PC-9 (cell line): ENCODE data around the gene SCLY. TPM values are rescaled to one million over a fixed set of nuclear protein-coding genes. Genes with fewer than 3 reads are reported as not detected.

ENCODE experiments used
- BruUV-seq: library from RNA; stranded (reverse); fragments of 400-500 nt; replicated peaks from 2 replicates; lab custom pipeline; 2021; lab: Mats Ljungman, UMichigan
- CTCF ChIA-PET: fragments of 300-600 bp; sonication (Branson Sonifier 250); formaldehyde crosslinking; loops from one replicate; lab custom pipeline; 2022; ENCODE audit warnings: antibody characterized with exemption; lab: Charles Lee
- POLR2A ChIA-PET: fragments of 300-600 bp; sonication (Branson Sonifier 250); formaldehyde crosslinking; loops from one replicate; lab custom pipeline; 2022; ENCODE audit warnings: antibody characterized with exemption; ENCODE audit not compliant: unreplicated experiment; lab: Charles Lee
- DNase-seq, 2 experiments: peaks; one replicate each; pipeline versions ENCODE4 v3.0.0 to v3.0.0-alpha.2; 2015 to 2022; ENCODE audit warnings: mixed read lengths in 1 of 2
- H2AFZ ChIP-seq: fragments of 200-600 bp; sonication (generic); 2 replicates; pipeline ENCODE4 v1.8.1; 2017; ENCODE audit warnings: antibody characterized with exemption
- H3F3A ChIP-seq: fragments of 200-600 bp; sonication (generic); 2 replicates; pipeline ENCODE4 v1.8.1; 2017; ENCODE audit warnings: antibody characterized with exemption, mild to moderate bottlenecking, low read depth; ENCODE audit not compliant: insufficient read depth
- H3K27ac ChIP-seq: fragments of 200-600 bp; sonication (generic); 2 replicates; pipeline ENCODE4 v1.6.1; 2016; ENCODE audit warnings: mixed run types
- H3K27me3 ChIP-seq: fragments of 200-600 bp; sonication (generic); 2 replicates; pipeline ENCODE4 v1.6.1; 2016; ENCODE audit warnings: low read depth, mixed run types; ENCODE audit not compliant: insufficient read depth
- H3K36me3 ChIP-seq: fragments of 200-600 bp; sonication (generic); 2 replicates; pipeline ENCODE4 v1.6.1; 2016; ENCODE audit warnings: low read depth, mixed run types
- H3K4me1 ChIP-seq: fragments of 200-600 bp; sonication (generic); replicated peaks from 2 replicates; pipeline ENCODE4 v1.6.1; 2016; ENCODE audit warnings: mixed run types; ENCODE audit not compliant: insufficient read depth
- H3K4me2 ChIP-seq: fragments of 200-600 bp; sonication (generic); 2 replicates; pipeline ENCODE4 v1.6.1; 2017; ENCODE audit warnings: mixed run types
- H3K4me3 ChIP-seq: fragments of 200-600 bp; sonication (generic); 2 replicates; pipeline ENCODE4 v1.6.1; 2016; ENCODE audit warnings: mixed run types
- H3K79me2 ChIP-seq: fragments of 200-600 bp; sonication (generic); 2 replicates; pipeline ENCODE4 v1.6.1; 2017; ENCODE audit warnings: low read depth, mixed run types
- H3K9me2 ChIP-seq: fragments of 200-600 bp; sonication (generic); 2 replicates; pipeline ENCODE4 v1.8.1; 2017; ENCODE audit warnings: mild to moderate bottlenecking; ENCODE audit not compliant: insufficient read depth
- H3K9me3 ChIP-seq: fragments of 200-600 bp; sonication (generic); 2 replicates; pipeline ENCODE4 v1.8.1; 2016; ENCODE audit warnings: low read depth; ENCODE audit not compliant: insufficient read depth
- H4K20me1 ChIP-seq: fragments of 200-600 bp; sonication (generic); 2 replicates; pipeline ENCODE4 v1.8.1; 2017; ENCODE audit not compliant: insufficient read depth
- CTCF ChIP-seq: fragments of 200-600 bp; sonication (generic); conservative IDR thresholded peaks from 2 replicates; pipeline ENCODE4 v1.6.1; 2017; ENCODE audit warnings: mixed run types, antibody characterized with exemption, mild to moderate bottlenecking, moderate library complexity
- EZH2 ChIP-seq: fragments of 200-600 bp; sonication (generic); IDR thresholded peaks from 2 replicates; pipeline ENCODE4 v1.8.0; 2017; ENCODE audit warnings: antibody characterized with exemption, low read depth
- intact Hi-C: fragments of 100-400 bp; cut with micrococcal nuclease; formaldehyde crosslinking; loops from one replicate; pipeline ENCODE4 v1.10.0; 2022; ENCODE audit not compliant: unreplicated experiment
- total RNA-seq: library from RNA; stranded (reverse); gene quantifications from 2 replicates; pipeline ENCODE4 v1.2.3, GENCODE V29; 2021

The SCLY gene
- total RNA-seq, 1 experiment from 2014 or later = 40.0 TPM

GRCh38 chr2:238023608-238024007, 37.2 kb upstream of the SCLY start:
- H3K27ac ChIP-seq = no peak overlapping the region
- peaks cover 5% of the 10 kb centered on the region; the same call in 1 of the 2 replicates for H3F3A ChIP-seq
- no peaks in the 10 kb centered on the region for H3K9me3 ChIP-seq
- H3K9me2 ChIP-seq = no peaks in the 10 kb centered on the region
- H3K4me2 ChIP-seq = no peak overlapping the region
- H4K20me1 ChIP-seq = peaks cover 3% of the 10 kb centered on the region; the same call in 1 of the 2 replicates
- 0 out of 2 replicates have a peak, but pooled peaks cover 5% of the 10 kb centered on the region for H3K36me3 ChIP-seq
- no peaks in the 10 kb centered on the region for H3K27me3 ChIP-seq
- no peak overlapping the region for H3K4me3 ChIP-seq
- no peaks in the 10 kb centered on the region for H3K4me1 ChIP-seq
- intact Hi-C loops = no loop called here
- BruUV-seq = no TSS peak
- ChIA-PET CTCF (no interaction called here), POLR2A (no interaction called here)
- peaks cover 4% of the 10 kb centered on the region; the same call in 1 of the 2 replicates for H3K79me2 ChIP-seq
- TF ChIP-seq CTCF (no peak), EZH2 (no peak)
- no peak overlapping the region for H2AFZ ChIP-seq
- no peak for DNase-seq

- Histone ChIP-seq H3K9me3 (no peaks in the 10 kb centered on the region), H3F3A (peaks cover 5% of the 10 kb centered on the region; the same call in 1 of the 2 replicates), H3K27me3 (no peaks in the 10 kb centered on the region), H3K36me3 (0 out of 2 replicates have a peak, but pooled peaks cover 5% of the 10 kb centered on the region), H4K20me1 (peaks cover 3% of the 10 kb centered on the region; the same call in 1 of the 2 replicates), H2AFZ (no peak overlapping the region), H3K4me1 (no peaks in the 10 kb centered on the region), H3K79me2 (peaks cover 4% of the 10 kb centered on the region; the same call in 1 of the 2 replicates), H3K4me3 (no peak overlapping the region), H3K9me2 (no peaks in the 10 kb centered on the region), H3K27ac (no peak overlapping the region), H3K4me2 (no peak overlapping the region)
- no peak for DNase-seq
- no TSS peak for BruUV-seq
- POLR2A ChIA-PET = no interaction called here
- TF ChIP-seq CTCF = no peak
- TF ChIP-seq EZH2 = no peak
- CTCF ChIA-PET = no interaction called here
- intact Hi-C loops = no loop called here
Observed at GRCh38 chr2:238024986-238025385, 35.8 kb upstream of the SCLY start.

- POLR2A ChIA-PET = interaction anchor here (0.7 kb wide), 1 partner anchor 41 kb away, joined by 5 read pairs; no protein-coding TSS in a partner anchor
- Histone ChIP-seq H4K20me1 (peaks cover 3% of the 10 kb centered on the region; the same call in 1 of the 2 replicates), H3F3A (peaks cover 5% of the 10 kb centered on the region; the same call in 1 of the 2 replicates), H2AFZ (no peak overlapping the region), H3K4me2 (no peak overlapping the region), H3K4me3 (no peak overlapping the region), H3K36me3 (0 out of 2 replicates have a peak, but pooled peaks cover 5% of the 10 kb centered on the region), H3K27me3 (no peaks in the 10 kb centered on the region), H3K79me2 (peaks cover 4% of the 10 kb centered on the region; the same call in 1 of the 2 replicates), H3K27ac (no peak overlapping the region), H3K4me1 (no peaks in the 10 kb centered on the region), H3K9me3 (no peaks in the 10 kb centered on the region), H3K9me2 (no peaks in the 10 kb centered on the region)
- no peak for TF ChIP-seq EZH2
- no peak for TF ChIP-seq CTCF
- BruUV-seq = no TSS peak
- intact Hi-C loops = no loop called here
- no peak for DNase-seq
- CTCF ChIA-PET = interaction anchor here (0.6 kb wide), 1 partner anchor 38 kb away, joined by 3 read pairs; no protein-coding TSS in a partner anchor
Observed at GRCh38 chr2:238025741-238026360, 35.0 kb upstream of the SCLY start.
